ENCODE results near the gene RBBP8NL. TPM values are rescaled to one million over a fixed set of nuclear protein-coding genes. Genes with fewer than 3 reads are reported as not detected.

RBBP8NL gene
- polyA plus RNA-seq, 1 donor: 1.3 TPM

GRCh38 chr20:62393830-62394229, 33.5 kb downstream of the RBBP8NL start:
- DNase-seq: no peak

- no peak for DNase-seq
Observed at GRCh38 chr20:62393335-62393665, 34.0 kb downstream of the RBBP8NL start.

GRCh38 chr20:62392621-62393334, 34.6 kb downstream of the RBBP8NL start:
- no peak for DNase-seq

DNA sequence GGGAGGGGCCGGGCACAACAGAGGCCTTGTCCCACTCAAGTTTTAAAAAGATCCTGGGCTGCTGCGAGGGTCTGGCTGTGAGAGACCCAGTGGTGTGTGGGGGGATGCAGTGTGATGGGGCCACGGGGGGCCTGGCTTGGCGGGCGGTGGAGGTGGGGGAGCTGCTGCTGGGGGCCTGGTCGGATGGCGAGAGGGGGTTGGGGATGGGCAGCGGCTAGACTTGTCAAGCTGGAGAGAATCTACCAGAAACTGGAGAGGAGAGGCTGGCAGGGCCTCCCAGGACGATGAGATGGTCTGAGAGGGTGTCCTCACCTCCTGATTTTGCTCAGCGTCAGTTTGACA, 35.3 kb downstream of the RBBP8NL start:
- DNase-seq: no peak

- DNase-seq: no peak
Observed at GRCh38 chr20:62391165-62392076, 35.9 kb downstream of the RBBP8NL start.

- no peak for DNase-seq
Observed at GRCh38 chr20:62390317-62391164, 36.8 kb downstream of the RBBP8NL start.

DNA sequence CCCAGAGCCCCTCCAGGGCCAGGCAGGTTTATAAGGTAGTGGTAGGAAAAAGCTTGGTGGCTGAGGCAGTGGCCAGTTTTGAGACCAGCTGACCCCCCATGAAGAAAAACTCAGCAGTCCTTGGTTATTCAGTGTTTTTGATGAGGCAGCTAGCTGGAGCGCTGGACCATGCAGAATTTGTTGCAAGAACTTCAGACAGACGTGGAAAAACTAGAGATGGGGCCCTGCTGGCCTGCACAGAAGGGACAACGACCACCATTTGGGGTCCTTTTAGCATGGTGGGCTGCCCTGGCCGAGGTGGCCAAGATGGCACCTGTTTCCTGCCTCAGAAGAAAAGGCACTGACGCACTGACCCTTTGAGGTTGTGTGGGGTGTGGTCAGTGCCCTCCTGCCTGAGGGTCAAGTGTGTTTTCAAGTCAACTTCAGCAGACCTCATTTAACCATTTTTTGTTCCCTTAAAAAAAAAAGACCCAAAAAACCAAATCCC, 37.7 kb downstream of the RBBP8NL start:
- no peak for DNase-seq

GRCh38 chr20:62388839-62389600, 38.3 kb downstream of the RBBP8NL start:
- no peak for DNase-seq

DNA sequence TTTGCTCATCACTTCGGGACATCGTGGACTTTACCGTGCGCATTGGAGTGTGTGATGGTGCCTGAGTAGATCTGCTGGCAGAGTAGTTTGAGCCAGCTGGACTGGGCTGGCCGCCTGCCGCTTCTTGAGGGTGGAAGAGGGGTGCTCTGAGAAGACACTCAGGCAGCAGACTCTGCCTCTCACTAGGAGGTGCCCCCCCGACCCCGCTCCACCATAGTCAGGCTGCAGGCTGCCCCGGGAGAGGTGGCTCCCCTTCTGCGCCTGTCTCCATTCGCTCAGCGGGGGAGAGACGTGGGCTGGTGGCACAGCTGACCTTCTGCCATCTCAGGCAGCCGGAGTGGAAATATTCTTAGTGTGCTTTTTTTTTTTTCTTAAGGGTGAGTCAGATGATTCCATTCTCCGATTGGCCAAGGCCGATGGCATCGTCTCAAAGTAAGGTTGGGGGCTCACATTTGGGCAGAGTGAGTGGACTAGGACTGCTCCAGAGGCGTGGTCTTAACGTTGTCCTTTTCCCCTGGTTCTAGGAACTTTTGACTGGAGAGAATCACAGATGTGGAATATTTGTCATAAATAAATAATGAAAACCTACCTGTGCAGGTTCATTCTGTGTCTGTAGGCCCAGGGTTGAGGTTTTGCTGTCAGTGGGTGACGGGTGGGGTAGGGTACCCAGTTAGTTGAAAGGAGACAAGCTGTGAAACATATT, 39.3 kb downstream of the RBBP8NL start:
- no peak for DNase-seq

GRCh38 chr20:62387219-62387913, 40.0 kb downstream of the RBBP8NL start:
- no peak for DNase-seq

DNA sequence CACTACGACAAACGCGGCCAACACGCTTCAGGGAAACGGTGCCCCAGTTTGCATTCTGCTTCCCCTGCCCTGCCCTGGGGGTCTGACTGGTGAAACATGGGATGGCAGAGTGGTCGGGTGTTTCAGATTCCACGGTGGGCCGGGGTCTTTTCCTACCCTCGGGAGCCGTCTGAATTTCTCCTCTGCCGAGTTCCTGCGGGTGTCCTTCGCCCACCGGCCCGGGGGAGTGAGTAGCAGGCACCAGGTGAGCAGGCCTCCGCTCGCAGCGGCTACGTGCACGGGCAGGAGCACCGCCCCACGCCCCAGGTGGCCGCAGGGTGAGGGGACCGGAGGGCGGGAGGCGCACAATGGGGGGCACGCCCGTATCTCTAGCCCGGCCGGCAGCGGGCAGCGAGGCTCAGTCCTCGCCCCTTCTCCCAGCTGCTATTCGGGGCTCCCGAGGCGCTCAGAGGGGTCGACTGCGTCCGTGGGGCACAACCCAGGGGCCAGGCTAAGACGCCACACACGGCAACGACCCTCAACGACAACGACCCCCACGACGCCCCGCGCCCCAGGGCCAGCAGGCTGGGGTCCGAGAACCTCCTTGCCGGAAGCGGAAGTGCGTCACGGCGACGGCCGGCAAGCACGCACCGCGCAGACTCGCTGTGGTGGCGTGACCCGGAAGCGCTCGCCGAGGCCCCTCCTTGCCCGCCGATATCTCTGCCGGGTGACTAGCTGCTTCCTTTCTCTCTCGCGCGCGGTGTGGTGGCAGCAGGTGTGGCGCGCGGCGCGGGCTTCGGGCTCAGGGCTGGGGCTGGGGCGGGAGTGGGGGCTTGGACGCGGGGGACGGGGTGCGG, 40.7 kb downstream of the RBBP8NL start, which contains the start of gene RPS21:
Gene RPS21 (plus strand): TSS at position 721 of the 836 bp plus-strand sequence. CDS start 236 bp downstream, outside the sequence.
- DNase-seq: peak; percentile 86

DNA sequence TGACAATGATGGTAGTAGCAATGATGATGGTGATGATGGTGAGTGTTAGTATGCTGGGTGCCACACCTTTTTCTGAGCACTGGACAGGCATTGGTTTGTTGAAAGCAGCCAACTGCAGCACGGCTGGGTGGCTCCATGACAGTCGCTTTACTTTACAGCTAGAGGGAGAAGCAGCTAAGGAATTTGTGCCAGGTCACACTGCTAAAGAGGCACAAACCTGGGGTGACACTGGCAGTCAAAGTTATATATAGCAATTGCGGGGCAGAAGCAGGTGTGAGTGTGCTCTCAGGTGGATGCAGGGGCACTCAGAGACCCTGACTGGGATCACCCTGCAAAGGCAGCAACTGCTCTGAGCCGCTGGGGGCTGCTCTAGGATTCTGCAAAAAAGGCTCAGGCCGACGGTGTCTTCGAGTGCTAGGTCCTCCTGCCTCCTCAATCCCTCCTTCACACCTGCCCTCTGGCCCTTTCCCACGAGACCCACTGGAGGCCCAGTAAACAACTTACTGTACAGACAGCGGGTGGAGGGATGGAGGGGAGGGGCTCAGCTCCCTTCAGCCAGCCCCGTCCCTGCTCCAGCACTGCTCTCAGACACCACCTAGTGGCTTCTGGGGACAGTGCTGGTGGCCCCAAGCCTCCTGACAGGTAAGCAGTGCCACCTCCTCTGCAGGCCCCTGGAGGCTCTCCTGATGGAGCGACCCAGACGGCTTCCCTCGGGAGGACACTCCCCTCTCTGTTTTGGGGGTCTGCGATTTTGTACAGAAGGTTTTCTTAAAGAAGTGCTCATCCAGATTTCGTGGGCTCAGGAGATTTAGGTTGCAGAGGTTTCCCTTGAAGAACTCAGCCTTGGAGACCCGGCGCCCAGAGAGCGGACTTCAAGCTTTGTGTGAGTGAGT, 44.8 kb downstream of the RBBP8NL start:
- DNase-seq: no peak

DNA sequence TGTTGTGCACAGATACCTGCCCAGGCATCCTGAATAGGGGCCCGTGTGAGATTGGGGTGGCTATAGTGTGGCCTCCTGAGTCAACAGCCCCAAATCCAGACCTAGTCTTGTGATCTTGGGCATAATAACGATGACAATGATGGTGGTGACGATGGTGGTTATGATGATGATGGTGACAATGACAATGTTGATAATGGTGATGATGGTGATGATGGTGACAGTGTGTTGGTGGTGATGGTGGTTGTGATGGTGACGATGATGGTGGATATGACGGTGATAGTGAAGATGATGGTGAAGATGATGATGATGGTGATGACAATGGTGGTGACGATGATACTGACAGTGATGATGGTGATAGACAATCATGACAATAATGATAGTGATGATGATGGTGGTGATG, 45.5 kb downstream of the RBBP8NL start:
- DNase-seq: no peak

DNA sequence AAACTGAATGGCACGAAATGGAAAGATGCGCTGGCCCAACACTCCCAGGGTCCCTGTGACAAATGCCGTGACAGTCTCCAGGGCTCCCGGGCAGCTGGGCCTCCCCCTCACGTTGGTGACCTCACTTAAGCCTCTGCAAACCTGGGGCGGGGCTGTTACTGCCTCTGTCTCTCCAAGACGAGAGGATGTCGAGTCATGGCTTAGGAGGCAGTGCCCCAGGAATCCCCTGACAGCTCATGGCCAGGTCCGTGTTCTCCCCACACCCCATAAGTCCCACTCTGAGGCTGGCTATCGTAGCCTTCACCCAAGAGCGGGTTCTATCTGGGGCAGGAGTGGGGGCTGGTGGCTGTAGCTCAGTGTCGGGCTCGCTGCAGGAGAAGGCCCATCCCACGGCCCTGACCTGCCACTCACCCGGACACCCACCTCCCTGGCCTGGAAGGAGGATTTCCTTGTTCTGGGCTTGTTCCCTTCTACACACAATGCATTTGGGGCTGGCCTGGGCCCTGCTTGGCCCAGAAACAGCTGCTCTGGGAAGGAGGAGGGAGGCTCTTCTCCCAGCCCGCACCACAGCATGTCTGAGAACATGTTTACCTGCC, 46.0 kb downstream of the RBBP8NL start:
- DNase-seq: no peak

DNA sequence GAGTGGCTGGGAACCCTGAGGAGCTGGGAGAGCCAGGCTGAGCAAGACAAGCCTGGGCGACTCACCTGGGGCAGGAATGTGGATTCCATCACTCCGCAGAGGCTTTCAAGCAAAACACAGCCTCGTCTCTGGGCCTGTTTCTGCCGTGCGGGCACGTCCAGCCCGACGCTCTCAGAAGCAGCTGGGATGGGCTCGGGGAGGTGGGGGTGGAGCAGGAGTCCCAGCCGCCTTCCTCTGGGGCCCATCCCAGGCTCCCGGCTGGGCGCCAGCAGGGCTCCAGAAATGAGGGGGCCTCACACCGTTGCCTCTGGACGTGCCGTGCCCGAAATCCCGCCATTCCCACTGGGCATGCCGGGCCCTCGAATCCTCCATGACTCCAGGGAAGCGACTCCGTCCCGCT, 49.1 kb downstream of the RBBP8NL start:
- DNase-seq: no peak

DNA sequence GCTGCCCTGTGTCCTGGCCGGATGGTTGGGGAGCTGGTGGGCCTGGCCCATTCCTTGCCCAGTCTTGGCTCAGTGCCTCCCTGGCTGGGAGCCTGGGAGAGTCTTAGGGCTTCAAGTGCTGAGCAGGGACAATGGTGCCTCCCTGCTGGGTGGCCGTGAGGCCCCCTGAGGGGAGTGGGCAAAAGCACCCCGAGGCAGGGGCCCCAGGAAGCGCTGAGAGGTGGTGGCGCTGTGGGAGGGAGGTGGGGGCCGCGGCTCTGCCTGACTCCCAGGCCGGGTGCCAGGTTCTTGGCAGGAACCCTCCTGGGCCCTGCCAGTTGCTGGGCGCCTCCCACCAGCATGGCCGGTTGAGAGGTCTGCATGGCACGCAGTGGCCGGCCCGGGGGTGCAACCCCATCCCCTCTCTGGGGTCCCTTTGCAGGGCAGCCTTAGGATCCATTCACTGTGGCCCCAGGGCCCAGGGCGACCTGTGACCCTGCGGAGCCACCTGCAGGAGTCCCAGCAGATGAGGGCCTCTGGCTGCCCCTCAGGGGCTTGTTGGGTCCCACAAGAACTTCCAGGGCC, 49.6 kb downstream of the RBBP8NL start:
- DNase-seq: no peak

DNA sequence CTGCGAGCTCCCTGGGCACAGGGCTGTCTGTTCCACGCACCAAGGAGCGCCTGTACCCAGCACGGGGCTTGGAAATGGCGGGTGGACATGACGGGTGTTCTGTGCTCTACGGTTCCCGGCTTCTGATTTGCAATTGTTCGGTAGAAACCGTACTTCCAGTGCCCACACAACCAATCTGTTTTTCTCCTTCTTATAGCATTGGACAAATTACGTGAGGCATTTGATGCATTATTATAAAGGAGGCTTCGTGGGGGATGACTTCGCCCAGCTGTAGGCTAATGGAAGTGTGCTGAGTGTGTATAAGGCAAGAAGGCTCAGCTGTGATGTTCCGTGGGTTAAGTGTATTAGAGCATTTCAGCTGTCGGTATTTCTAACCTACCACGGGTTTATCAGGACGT, 50.3 kb downstream of the RBBP8NL start:
- no peak for DNase-seq
